Ishikawa (cell line): Measurements from ENCODE around the gene OBSCN.

Experiments
- CEBPB ChIP-seq: IDR thresholded peaks from 2 replicates; pipeline ENCODE4 v1.6.1; 2012
- EGR1 ChIP-seq: IDR thresholded peaks from 2 replicates; pipeline ENCODE4 v1.6.1; 2012
- EP300 ChIP-seq: IDR thresholded peaks from 2 replicates; pipeline ENCODE4 v1.6.1; 2012; ENCODE audit warnings: borderline replicate concordance
- FOXM1 ChIP-seq: IDR thresholded peaks from 2 replicates; pipeline ENCODE4 v1.6.1; 2012; ENCODE audit warnings: low read depth, borderline replicate concordance
- RAD21 ChIP-seq: IDR thresholded peaks from 2 replicates; pipeline ENCODE4 v1.6.1; 2012; ENCODE audit warnings: low read depth
- TAF1 ChIP-seq: IDR thresholded peaks from 2 replicates; pipeline ENCODE4 v1.6.1; 2012; ENCODE audit warnings: low read depth, mild to moderate bottlenecking
- TCF12 ChIP-seq: IDR thresholded peaks from 2 replicates; pipeline ENCODE4 v1.6.1; 2012; ENCODE audit warnings: low read depth
- TEAD4 ChIP-seq: IDR thresholded peaks from 2 replicates; pipeline ENCODE4 v1.6.1; 2012
- YY1 ChIP-seq: IDR thresholded peaks from 2 replicates; pipeline ENCODE4 v1.6.1; 2012; ENCODE audit warnings: low read depth
- TF ChIP-seq, protein P1 (sequence below): IDR thresholded peaks from 2 replicates; pipeline ENCODE4 v1.6.1; 2012
- TF ChIP-seq, protein P2 (sequence below): IDR thresholded peaks from 2 replicates; pipeline ENCODE4 v1.6.1; 2012; ENCODE audit warnings: low read depth, mild to moderate bottlenecking
- TF ChIP-seq, protein P3 (sequence below): IDR thresholded peaks from 2 replicates; pipeline ENCODE4 v1.6.1; 2012

DNA sequence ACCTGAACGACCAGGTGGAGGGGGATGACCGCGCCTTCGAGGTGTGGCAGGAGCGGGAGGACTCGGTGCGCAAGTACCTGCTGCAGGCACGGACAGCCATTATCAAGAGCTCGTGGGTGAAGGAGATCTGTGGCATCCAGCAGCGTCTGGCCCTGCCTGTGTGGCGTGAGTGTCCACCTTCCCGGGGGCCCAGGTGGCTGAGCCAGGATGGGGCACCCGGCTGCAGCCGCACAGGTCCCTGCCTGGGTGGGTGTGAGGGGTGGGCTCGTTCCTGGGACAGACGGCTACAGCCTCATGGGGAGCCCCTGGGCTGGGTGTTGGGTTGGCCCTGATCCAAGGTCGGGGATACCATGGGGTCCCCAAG, 133.6 kb downstream of the OBSCN start:
- TF ChIP-seq FOXM1 (no peak), EP300 (no peak), YY1 (no peak), TCF12 (no peak), TEAD4 (no peak), EGR1 (no peak), TAF1 (no peak), CEBPB (no peak), RAD21 (no peak)
- TF ChIP-seq, protein P1, sequence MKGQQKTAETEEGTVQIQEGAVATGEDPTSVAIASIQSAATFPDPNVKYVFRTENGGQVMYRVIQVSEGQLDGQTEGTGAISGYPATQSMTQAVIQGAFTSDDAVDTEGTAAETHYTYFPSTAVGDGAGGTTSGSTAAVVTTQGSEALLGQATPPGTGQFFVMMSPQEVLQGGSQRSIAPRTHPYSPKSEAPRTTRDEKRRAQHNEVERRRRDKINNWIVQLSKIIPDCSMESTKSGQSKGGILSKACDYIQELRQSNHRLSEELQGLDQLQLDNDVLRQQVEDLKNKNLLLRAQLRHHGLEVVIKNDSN, result no peak
- TF ChIP-seq, protein P2, sequence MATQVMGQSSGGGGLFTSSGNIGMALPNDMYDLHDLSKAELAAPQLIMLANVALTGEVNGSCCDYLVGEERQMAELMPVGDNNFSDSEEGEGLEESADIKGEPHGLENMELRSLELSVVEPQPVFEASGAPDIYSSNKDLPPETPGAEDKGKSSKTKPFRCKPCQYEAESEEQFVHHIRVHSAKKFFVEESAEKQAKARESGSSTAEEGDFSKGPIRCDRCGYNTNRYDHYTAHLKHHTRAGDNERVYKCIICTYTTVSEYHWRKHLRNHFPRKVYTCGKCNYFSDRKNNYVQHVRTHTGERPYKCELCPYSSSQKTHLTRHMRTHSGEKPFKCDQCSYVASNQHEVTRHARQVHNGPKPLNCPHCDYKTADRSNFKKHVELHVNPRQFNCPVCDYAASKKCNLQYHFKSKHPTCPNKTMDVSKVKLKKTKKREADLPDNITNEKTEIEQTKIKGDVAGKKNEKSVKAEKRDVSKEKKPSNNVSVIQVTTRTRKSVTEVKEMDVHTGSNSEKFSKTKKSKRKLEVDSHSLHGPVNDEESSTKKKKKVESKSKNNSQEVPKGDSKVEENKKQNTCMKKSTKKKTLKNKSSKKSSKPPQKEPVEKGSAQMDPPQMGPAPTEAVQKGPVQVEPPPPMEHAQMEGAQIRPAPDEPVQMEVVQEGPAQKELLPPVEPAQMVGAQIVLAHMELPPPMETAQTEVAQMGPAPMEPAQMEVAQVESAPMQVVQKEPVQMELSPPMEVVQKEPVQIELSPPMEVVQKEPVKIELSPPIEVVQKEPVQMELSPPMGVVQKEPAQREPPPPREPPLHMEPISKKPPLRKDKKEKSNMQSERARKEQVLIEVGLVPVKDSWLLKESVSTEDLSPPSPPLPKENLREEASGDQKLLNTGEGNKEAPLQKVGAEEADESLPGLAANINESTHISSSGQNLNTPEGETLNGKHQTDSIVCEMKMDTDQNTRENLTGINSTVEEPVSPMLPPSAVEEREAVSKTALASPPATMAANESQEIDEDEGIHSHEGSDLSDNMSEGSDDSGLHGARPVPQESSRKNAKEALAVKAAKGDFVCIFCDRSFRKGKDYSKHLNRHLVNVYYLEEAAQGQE, result no peak
- TF ChIP-seq, protein P3, sequence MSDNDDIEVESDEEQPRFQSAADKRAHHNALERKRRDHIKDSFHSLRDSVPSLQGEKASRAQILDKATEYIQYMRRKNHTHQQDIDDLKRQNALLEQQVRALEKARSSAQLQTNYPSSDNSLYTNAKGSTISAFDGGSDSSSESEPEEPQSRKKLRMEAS, result no peak
